NCI-H748 treated with DMSO at 0.1 percent for 48 hours (cell line): ENCODE measurements around the gene MAP2K3.
"Not testable (repeated sequence)": the region's sequence is repeated elsewhere in the genome, so short reads cannot be mapped to it uniquely, and the experiment has no call there.

Experiments
- DNase-seq: peaks from one replicate; lab custom pipeline; 2025; lab: John Stamatoyannopoulos, UW

MAP2K3 gene

GRCh38 chr17:21327921-21328320 is 43.4 kb downstream of the MAP2K3 start:
- not testable (repeated sequence) for DNase-seq

GRCh38 chr17:21328778-21329177 is 44.3 kb downstream of the MAP2K3 start:
- DNase-seq = not testable (repeated sequence)

GRCh38 chr17:21330436-21331160 is 46.1 kb downstream of the MAP2K3 start:
- no peak for DNase-seq

- not testable (repeated sequence) for DNase-seq
These were observed 52.2 kb downstream of the MAP2K3 start for GRCh38 chr17:21336541-21337294.

- DNase-seq = not testable (repeated sequence)
These were observed 53.6 kb downstream of the MAP2K3 start for GRCh38 chr17:21337981-21338625.

- no peak for DNase-seq
These were observed 54.5 kb downstream of the MAP2K3 start for GRCh38 chr17:21339011-21339410.

GRCh38 chr17:21339571-21339970 is 55.1 kb downstream of the MAP2K3 start:
- not testable (repeated sequence) for DNase-seq

- DNase-seq = not testable (repeated sequence)
These were observed 55.9 kb downstream of the MAP2K3 start for GRCh38 chr17:21340407-21340806.

GRCh38 chr17:21341279-21341678 is 56.8 kb downstream of the MAP2K3 start:
- not testable (repeated sequence) for DNase-seq

- not testable (repeated sequence) for DNase-seq
These were observed 57.5 kb downstream of the MAP2K3 start for GRCh38 chr17:21341925-21342540.

GRCh38 chr17:21343061-21343949 is 58.8 kb downstream of the MAP2K3 start:
- DNase-seq = not testable (repeated sequence)

- DNase-seq = not testable (repeated sequence)
These were observed 60.3 kb downstream of the MAP2K3 start for GRCh38 chr17:21344801-21345200.

- no peak for DNase-seq
These were observed 60.7 kb downstream of the MAP2K3 start for GRCh38 chr17:21345236-21345635.

- not testable (repeated sequence) for DNase-seq
These were observed 61.6 kb downstream of the MAP2K3 start for GRCh38 chr17:21346107-21346506.

GRCh38 chr17:21346651-21347250 is 62.2 kb downstream of the MAP2K3 start:
- DNase-seq = not testable (repeated sequence)

GRCh38 chr17:21347660-21348059 is 63.1 kb downstream of the MAP2K3 start:
- DNase-seq = not testable (repeated sequence)

GRCh38 chr17:21348081-21348925 is 63.8 kb downstream of the MAP2K3 start:
- not testable (repeated sequence) for DNase-seq

GRCh38 chr17:21348926-21349261 is 64.4 kb downstream of the MAP2K3 start:
- not testable (repeated sequence) for DNase-seq

GRCh38 chr17:21349358-21350050 is 65.0 kb downstream of the MAP2K3 start:
- DNase-seq = not testable (repeated sequence)
